T-helper 1 cell treated with Interleukin-12 subunit alpha and Interleukin-12 subunit beta and Interleukin-4 antibody, amounts not matched to agents 30 ng/mL and 1 ng/mL, for 36 hours (primary cell): ENCODE data around the gene TMEM167B. TPM values are rescaled to one million over a fixed set of nuclear protein-coding genes. Genes with fewer than 3 reads are reported as not detected.
"Not testable (repeated sequence)": the region's sequence is repeated elsewhere in the genome, so short reads cannot be mapped to it uniquely, and the experiment has no call there.

Source experiments
- intact Hi-C: fragments of 100-400 bp; cut with micrococcal nuclease; formaldehyde crosslinking; loops from one replicate; pipeline ENCODE4 v1.15.1; 2024
- total RNA-seq: library from RNA; stranded (reverse); gene quantifications from 2 replicates; pipeline ENCODE4 v1.2.3, GENCODE V29; 2022

The TMEM167B gene
- total RNA-seq, 1 donor from 2014 or later: 34.6 TPM

DNA sequence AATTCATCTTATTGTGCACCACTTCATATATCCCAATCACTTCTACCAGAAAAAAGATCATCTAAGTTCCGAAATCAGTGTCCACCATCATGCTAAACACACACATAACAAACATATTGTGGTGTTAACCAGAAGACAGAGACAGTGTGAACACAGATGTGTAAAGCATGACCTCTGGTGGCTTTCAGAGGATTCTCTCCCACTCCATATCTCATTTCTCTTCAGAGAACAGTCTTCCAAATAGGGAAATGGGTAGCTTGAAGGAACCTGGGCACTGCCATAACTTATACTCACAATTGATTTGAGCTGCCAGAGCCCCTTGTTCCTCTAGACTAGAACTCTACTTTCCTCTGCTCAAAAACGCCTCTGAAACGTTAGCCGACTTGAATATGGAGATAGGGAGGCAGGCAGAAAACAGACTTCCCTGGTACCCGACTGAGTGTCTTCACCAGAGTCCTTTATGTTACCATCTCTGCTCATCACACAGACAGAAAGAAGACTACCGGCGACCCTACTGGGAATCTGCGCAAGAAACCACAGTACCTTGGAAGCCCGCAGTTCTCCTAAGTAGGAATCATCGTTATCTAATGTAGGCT, 21.6 kb downstream of the TMEM167B start:
- intact Hi-C loops: loop anchor here (1.0 to 5.0 kb wide), 15 partner anchors 12 to 920 kb away; partner anchors contain the start of genes ATXN7L2, GNAI3, GPSM2 and PRPF38B

DNA sequence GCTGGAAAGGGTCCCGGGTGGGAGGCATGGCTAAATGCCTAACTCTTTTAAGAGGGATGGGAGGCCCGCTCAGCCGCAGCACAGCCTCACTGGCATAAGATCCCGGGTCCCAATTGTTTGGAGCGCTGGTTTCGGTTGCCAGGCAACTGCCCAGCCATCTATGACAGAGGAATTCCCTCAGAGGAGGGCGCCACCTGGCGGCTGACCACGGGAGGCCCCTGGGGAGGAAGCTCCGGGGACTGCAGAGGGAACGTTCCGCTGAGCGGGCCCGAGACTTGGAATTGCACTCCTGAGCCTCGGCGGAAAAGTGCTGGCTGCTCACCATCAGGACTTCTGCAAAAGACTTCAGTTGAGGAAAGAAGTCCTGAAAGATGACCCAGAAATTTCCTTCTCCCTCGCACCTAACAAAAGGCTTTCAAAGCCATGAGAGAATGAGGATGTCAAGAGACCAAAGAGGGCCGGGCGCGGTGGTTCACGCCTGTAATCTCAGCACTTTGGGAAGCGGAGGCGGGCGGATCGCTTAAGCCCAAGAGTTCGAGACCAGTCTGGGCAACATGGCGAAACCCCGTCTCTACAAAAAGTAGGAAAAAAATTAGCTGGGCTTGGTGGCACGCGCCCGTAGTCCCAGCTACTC, 22.2 kb downstream of the TMEM167B start:
- intact Hi-C loops: loop anchor here (1.0 to 5.0 kb wide), 15 partner anchors 12 to 920 kb away; partner anchors contain the start of genes ATXN7L2, GNAI3, GPSM2 and PRPF38B

DNA sequence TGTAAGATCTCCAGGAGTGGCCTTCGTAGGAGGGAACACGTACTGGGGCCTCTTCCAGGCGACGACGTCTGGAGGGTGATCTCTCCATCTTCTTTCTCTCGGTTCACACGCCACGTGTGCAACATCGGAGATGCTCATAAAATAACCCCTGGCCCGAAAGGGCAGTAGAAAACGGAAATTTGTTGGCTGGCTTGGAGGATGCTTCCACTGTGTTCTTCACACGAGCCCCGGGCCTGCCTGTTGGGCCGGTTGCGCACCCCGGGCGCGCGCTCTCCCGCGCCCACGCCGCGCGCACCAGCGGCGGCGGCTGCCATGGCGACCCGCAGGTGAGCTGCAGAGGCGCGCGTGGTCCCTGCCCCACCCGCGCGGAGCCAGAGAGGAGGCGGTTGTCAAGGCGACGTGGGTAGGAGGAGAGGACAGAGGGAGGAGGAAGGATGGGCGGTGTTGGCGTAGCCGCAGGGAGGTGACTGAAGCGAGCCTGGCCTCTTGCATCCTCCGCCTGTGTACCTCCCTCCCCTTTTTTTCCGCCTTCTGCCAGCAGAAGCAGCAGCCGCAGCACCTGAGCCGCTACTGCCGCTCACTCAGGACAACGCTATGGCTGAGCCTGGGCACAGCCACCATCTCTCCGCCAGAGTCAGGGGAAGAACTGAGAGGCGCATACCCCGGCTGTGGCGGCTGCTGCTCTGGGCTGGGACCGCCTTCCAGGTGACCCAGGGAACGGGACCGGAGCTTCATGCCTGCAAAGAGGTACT, 23.2 kb downstream of the TMEM167B start, which contains the start of gene ELAPOR1:
Gene ELAPOR1 (plus strand): TSS at position 526 of the 752 bp plus-strand sequence. CDS start 69 bp downstream, at position 595.
- intact Hi-C loops: loop anchor here (1.0 to 5.0 kb wide), 9 partner anchors 49 to 919 kb away; partner anchors contain the start of genes ATXN7L2, GNAI3, GPSM2 and PRPF38B

DNA sequence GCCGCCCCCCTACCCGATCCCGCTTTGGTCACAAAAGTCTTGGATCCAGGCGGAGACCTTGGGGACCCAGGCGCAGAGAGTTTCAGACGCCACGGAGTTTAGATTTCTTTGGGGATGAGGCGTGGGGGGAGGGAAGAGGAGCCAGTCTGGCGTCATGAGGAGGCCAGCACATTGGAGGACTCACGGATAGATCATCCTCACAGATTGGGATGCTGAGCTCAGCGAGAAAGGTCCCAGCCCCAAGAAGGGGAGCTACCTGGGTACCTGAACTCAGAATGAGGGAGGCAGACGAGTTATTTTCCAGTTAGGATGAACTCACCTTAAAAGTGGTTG, 23.7 kb downstream of the TMEM167B start:
- intact Hi-C loops: loop anchor here (1.0 to 5.0 kb wide), 5 partner anchors 48 to 918 kb away; partner anchors contain the start of genes ATXN7L2 and STRIP1

DNA sequence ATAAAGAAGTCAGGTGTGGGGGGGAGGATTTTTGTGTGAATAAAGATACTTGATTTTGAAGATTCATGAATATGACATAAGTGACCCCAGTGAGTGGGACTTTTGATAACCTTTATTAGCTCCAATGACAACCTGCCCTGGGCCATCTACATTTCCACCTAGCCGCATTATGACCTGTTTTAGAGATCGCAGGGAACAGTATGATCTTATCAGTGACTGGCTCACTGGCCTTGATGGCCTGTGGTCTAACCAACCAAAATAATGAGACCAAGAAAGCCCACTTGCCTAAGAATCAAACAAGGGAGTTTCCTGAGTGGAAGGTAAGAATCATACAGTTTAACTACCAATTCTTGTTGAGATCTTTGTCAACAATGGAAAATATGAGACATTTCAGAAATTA, 25.1 kb downstream of the TMEM167B start:
- intact Hi-C loops: no loop called here

DNA sequence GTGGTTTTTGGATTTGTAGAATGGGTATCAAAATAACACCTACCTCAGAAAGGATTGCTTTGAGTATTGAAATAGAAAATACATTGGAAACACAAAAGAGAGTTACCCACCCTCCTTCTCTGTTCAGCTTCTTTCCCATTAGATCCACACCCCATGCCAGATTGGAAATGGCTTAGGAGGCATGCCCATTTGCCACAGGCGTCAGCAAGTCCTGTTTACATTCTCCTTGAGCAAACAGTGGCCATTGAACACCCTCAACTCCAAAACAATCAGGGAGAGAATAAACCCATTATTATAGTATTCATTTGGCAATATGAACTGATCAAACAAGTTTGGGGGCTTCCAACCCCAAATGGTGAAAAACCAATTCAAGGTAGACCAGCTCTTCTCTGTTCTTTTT, 25.7 kb downstream of the TMEM167B start:
- intact Hi-C loops: no loop called here

DNA sequence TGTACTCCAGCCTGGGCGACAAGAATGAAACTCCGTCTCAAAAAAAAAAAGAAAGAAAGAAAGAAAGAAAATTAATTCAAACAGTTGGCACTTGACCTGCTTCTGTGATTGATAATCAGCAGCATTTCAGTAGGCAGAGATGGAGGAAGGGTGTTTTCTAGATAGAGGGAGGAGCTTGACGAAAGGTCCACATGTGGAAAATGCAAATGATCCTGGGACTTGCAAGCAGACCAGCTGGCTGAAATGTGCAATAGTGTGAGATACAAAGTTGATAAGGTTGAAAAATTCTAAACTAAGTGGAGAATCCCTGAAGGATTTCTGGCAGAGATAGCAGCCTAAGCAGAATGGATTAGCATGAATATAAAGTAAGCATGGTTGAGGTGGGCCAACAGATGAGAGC, 27.5 kb downstream of the TMEM167B start:
- intact Hi-C loops: no loop called here

DNA sequence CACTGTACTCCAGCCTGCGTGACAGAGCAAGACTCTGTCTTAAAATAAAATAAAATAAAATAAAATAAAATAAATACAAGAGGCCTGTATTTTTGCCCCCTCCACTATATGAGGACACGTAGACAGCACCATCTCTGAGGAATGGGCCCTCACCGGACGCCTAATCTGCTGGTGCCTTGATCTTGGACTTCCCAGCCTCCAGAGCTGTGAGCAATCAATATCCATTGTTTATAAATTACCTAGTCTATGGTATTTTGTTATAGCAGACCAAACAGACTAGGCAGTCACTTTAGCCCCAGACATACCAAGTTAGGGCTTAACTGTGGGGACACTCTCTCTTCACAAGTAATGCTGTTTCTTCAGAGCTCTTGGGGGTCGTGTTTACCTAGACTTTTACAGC, 29.8 kb downstream of the TMEM167B start:
- intact Hi-C loops: no loop called here

DNA sequence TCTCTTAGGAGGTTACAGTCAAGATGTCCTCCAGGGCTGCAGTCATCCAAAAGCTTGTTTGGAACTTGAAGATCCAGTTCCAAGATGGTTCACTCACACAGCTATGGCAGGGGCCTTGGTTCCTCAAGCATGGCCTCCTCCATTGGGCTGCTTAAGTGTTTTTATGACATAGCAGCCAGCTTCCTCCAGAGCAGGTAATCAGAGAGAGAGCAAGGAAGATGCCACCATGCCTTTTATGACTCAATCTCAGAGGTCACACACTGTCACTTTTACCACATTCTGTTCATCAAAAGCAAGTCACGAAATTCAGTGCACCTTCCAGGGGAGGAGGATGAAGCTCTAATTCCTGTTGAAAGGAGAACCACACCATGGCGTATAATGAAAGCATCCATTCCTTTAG, 40.5 kb downstream of the TMEM167B start:
- intact Hi-C loops: no loop called here

DNA sequence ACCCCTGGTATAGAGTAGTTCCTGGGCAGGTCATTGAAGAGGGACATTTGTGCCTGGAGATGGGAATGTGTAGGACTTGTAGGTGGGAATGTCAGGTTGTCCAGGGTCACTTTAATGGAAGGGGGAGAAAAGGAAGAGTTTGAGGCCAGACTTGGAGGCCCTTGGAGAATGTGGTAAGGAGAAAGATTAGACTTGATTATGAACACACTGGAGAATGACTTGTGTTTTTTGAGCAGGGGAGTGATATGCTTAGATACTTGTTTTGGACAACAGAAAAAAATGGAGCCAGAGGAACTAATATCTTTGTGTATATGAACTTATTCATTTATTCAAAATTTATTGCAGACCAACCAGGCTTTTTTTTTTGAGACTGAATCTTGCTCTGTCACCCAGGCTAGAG, 41.2 kb downstream of the TMEM167B start:
- intact Hi-C loops: no loop called here

DNA sequence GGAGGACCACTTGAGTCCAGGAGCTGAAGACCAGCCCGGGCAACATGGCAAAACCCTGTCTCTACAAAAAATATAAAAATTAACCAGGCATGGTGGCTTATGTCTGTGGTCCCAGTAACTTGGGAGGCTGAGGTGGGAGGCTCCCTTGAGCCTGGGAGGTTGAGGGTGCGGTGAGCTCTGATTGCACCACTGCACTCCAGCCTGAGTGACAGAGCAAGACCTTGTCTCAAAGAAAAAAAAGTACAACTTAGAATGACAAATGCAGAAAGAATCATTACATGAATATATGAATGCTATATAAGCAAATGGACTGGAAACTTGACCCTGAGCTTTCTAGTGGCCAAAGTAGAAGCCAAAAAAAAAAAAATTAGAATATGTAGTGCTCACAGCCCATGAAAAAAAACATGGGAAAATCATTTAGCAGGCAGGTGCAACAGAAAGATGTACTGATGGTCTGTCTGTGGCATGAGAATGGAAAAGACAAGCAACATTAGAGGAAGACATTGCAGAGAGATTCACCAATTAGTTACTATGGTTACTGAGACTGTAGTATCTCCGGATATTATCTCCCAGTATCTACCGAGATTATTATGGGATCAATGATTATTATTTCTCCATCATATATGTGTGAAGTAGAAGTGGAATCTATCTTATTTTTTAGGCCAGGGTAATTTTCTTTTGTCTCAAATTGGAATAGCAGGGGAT, 42.6 kb downstream of the TMEM167B start:
- intact Hi-C loops: no loop called here

DNA sequence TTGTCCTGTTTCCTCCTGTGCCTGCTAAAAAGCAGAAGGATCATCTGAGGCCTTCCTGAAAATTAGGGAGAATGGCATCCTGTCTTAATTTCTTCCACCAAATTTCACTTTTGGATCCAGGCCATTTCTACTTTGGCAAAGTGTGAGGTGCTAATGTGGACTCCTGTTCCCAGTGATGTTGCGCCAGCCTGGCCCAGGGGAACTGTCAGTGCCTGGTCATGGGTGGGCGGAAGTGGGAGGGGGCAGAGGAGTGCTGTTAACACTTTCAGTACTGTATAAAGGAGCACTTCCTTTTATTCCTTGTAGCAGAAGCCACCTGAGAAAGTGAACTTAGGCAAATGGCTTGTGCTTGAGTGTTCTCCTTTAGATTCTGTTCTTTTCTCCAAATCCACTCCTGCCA, 43.3 kb downstream of the TMEM167B start:
- intact Hi-C loops: no loop called here

DNA sequence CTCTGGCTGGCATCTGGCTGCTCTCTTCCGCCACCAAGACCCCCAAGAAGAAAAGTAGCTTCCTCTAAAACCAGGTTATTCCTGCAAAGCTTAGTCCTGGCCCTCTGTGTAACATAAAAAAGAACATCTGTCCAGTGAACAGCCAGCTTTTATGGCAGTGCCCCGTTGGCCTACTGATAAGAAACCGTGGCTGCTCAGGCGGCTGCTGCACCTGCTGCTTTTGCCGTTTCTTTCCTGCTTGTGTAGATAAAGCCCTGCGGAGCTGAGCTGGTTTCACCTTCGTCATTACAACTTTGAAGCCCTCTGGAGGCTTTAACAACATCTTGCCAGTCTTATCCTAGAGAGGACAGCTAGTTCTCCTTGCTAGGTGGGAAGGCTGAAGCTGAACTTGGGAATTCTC, 43.9 kb downstream of the TMEM167B start:
- intact Hi-C loops: no loop called here

DNA sequence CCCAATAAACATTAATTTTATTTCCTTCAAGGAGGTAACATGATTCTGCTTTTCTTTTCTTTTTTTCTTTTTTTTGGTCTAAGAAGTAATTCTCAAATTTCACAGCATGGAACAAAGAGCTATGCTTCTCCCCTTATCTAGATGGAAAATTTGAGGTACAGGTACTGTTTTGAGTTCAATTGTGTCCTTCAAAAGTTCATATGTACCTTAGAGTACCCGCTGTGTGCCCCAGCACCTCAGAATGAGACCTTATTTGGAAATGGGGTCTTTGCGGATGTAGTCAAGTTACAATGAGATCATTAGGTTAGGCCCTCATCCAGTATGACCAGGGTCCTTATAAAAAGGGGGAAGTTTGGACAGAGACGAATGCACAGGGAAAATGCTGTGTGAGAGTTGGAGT, 45.4 kb downstream of the TMEM167B start:
- intact Hi-C loops: no loop called here

DNA sequence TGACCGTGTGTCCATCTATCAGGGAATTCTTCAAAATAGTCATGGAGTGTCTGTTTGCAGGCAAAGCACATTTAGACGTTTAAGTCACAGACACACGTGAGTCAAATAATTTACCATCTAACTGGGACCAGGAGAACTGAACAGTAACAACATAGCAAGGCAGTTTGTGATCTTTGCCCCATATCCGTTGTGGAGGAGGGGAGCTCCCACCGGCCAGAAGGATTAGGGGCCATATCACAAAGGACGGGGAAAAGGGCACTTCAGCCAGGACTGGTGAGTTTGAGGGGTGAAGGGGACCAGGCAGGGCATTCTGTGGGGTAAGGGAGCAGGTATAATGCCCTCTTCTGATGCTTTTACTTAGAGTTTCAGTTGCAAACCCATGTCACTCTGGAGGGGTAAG, 46.2 kb downstream of the TMEM167B start:
- intact Hi-C loops: no loop called here

DNA sequence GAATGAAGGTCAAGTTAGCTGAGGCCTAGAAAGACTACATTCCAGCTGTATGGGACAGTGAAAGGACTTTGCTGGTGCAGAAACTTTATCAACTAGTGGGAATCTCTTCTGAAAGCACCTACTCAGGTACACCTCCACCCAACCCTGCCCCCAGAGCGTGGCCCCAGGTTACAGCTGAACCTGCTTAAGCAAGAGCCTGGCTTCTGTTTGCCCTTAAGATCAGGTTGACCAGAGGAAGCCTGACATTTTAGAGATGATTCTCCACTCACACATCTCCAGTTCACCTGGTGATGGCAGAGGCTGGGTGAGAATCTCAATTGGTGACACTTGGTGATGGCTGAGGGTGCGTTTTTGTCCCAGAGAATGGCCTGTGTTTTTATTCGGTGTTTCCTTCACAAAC, 47.4 kb downstream of the TMEM167B start:
- intact Hi-C loops: no loop called here

DNA sequence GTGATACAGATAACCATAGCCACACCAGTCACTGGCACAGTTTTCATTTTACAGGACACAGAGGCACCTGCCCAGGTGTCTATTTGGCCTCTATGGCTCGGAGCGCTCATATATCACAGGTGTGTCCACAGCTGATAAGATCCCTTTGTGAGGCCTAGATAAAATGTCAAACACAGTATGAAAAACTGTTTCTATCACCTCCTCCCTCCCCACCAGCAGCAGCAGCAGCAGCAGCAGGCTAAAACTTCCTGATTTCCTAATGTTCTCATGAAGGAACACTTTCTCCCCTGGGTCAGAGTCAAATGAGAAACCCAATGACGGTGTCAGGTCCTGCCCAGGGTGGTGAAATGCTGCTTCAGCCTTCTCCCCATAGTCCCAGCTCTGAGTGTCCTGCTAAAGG, 47.8 kb downstream of the TMEM167B start:
- intact Hi-C loops: no loop called here

DNA sequence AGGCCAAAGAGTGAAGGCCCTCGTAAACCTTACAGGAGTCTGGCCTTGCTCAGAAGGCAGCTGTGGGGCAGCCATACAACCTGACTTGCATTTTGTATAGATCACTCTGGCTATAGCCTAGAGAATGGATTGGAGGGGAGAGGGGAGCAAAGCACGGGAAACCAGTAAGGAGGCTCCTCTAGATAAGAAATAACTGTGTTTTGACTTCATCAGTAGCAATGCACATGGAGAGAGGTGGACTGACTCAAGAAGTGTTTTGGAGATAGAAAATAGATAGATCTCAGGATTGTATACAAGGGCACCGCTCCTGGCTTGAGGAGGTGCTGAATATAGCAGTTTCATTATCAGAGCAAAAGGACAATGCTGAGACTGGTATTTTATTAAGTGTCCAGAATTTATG, 49.8 kb downstream of the TMEM167B start:
- intact Hi-C loops: no loop called here

DNA sequence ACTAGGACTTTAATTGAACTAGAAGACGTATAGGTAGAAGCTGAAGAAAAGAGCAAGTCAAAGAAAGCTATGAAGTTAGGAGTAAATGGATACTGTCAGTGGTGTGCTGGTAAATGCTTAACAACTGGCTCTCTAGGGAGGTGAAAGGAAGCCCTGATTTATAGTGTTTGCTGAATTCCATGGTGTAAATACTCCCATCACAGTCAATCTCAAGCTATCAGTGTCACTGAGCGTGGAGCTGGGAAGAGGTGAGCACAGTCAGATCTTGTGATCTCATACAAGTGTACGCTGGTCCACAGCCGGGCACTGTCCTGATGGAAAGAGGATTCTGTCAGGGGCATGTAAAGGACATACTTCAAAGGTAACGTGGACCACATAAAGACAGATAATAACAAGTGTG, 51.7 kb downstream of the TMEM167B start:
- intact Hi-C loops: no loop called here

DNA sequence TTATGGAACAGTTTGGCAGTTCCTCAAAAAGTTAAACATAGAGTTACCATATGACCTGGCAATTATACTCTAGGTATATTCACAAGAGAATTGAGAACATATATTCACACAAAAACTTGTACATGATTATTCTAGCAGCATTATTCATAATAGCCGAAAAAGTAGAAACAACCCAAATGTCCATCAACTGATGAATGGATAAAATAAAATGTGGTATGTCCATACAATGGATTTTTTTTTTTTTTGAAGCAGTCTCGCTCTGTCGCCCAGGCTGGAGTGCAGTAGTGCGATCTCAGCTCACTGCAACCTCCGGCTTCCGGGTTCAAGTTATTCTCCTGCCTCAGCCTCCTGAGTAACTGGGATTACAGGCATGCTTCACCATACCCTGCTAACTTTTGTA, 52.2 kb downstream of the TMEM167B start:
- intact Hi-C loops: not testable (repeated sequence)
